ENCODE results near the gene KIF23. TPM values are rescaled to one million over a fixed set of nuclear protein-coding genes. Genes with fewer than 3 reads are reported as not detected.

Gene KIF23
- total RNA-seq, 1 donor from 2014 or later: 26.5 TPM

GRCh38 chr15:69434679-69435078 lies 20.5 kb downstream of the KIF23 start:
- Mint-ChIP-seq H3K27ac (no peak overlapping the region), H3K27me3 (peaks cover 3% of the 10 kb centered on the region), H3K4me1 (ENCODE audit: low read depth) (peaks cover 6% of the 10 kb centered on the region), H3K4me3 (ENCODE audit: low read depth) (no peak overlapping the region), H3K9me3 (ENCODE audit: low read depth) (no peaks in the 10 kb centered on the region), H3K36me3 (ENCODE audit: insufficient read depth) (peaks cover 33% of the 10 kb centered on the region)
- no peak for DNase-seq (ENCODE audit: low spot score, unreplicated experiment)
- no peak for TF ChIP-seq CTCF (IDR thresholded peaks at IDR 0.05; ENCODE audit: unreplicated experiment)

GRCh38 chr15:69435985-69436384 lies 21.8 kb downstream of the KIF23 start:
- Mint-ChIP-seq H3K27ac (no peak overlapping the region), H3K36me3 (ENCODE audit: insufficient read depth) (peaks cover 30% of the 10 kb centered on the region), H3K4me3 (ENCODE audit: low read depth) (no peak overlapping the region), H3K9me3 (ENCODE audit: low read depth) (no peaks in the 10 kb centered on the region), H3K27me3 (peaks cover under 1% of the 10 kb centered on the region), H3K4me1 (ENCODE audit: low read depth) (peaks cover 10% of the 10 kb centered on the region)
- TF ChIP-seq CTCF (IDR thresholded peaks at IDR 0.05; ENCODE audit: unreplicated experiment): no peak
- DNase-seq (ENCODE audit: low spot score, unreplicated experiment): no peak

- Mint-ChIP-seq H3K27ac (no peak overlapping the region), H3K4me3 (ENCODE audit: low read depth) (no peak overlapping the region), H3K27me3 (no peaks in the 10 kb centered on the region), H3K9me3 (ENCODE audit: low read depth) (no peaks in the 10 kb centered on the region), H3K36me3 (ENCODE audit: insufficient read depth) (peaks cover 27% of the 10 kb centered on the region), H3K4me1 (ENCODE audit: low read depth) (peaks cover 10% of the 10 kb centered on the region)
- DNase-seq (ENCODE audit: low spot score, unreplicated experiment): no peak
- no peak for TF ChIP-seq CTCF (IDR thresholded peaks at IDR 0.05; ENCODE audit: unreplicated experiment)
These were observed 22.8 kb downstream of the KIF23 start for GRCh38 chr15:69436951-69437350.

- Mint-ChIP-seq H3K4me1 (ENCODE audit: low read depth) (peaks cover 10% of the 10 kb centered on the region), H3K4me3 (ENCODE audit: low read depth) (no peak overlapping the region), H3K27me3 (no peaks in the 10 kb centered on the region), H3K9me3 (ENCODE audit: low read depth) (no peaks in the 10 kb centered on the region), H3K36me3 (ENCODE audit: insufficient read depth) (peaks cover 23% of the 10 kb centered on the region), H3K27ac (no peak overlapping the region)
- no peak for TF ChIP-seq CTCF (IDR thresholded peaks at IDR 0.05; ENCODE audit: unreplicated experiment)
- no peak for DNase-seq (ENCODE audit: low spot score, unreplicated experiment)
These were observed 25.5 kb downstream of the KIF23 start for GRCh38 chr15:69439623-69440022.

GRCh38 chr15:69443032-69443611 lies 29.0 kb downstream of the KIF23 start:
- DNase-seq (ENCODE audit: low spot score, unreplicated experiment): no peak
- peaks cover 17% of the 10 kb centered on the region for H3K4me1 Mint-ChIP-seq (ENCODE audit: low read depth)
- H3K36me3 Mint-ChIP-seq (ENCODE audit: insufficient read depth): peaks cover 14% of the 10 kb centered on the region
- TF ChIP-seq CTCF (IDR thresholded peaks at IDR 0.05; ENCODE audit: unreplicated experiment): no peak
- H3K27ac Mint-ChIP-seq: no peak overlapping the region
- no peak overlapping the region for H3K4me3 Mint-ChIP-seq (ENCODE audit: low read depth)
- H3K27me3 Mint-ChIP-seq: no peaks in the 10 kb centered on the region
- H3K9me3 Mint-ChIP-seq (ENCODE audit: low read depth): no peaks in the 10 kb centered on the region

Measured in progenitor cell of endocrine pancreas (in vitro differentiated cells).